Measurements from ENCODE around the gene PGBD5. TPM values are rescaled to one million over a fixed set of nuclear protein-coding genes. Genes with fewer than 3 reads are reported as not detected.
"Not testable (repeated sequence)": the region's sequence is repeated elsewhere in the genome, so short reads cannot be mapped to it uniquely, and the experiment has no call there.

PGBD5 gene, protein sequence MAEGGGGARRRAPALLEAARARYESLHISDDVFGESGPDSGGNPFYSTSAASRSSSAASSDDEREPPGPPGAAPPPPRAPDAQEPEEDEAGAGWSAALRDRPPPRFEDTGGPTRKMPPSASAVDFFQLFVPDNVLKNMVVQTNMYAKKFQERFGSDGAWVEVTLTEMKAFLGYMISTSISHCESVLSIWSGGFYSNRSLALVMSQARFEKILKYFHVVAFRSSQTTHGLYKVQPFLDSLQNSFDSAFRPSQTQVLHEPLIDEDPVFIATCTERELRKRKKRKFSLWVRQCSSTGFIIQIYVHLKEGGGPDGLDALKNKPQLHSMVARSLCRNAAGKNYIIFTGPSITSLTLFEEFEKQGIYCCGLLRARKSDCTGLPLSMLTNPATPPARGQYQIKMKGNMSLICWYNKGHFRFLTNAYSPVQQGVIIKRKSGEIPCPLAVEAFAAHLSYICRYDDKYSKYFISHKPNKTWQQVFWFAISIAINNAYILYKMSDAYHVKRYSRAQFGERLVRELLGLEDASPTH
- not detected in 2 replicates for total RNA-seq (ENCODE audit: low replicate concordance)

- TF ChIP-seq, protein P1, sequence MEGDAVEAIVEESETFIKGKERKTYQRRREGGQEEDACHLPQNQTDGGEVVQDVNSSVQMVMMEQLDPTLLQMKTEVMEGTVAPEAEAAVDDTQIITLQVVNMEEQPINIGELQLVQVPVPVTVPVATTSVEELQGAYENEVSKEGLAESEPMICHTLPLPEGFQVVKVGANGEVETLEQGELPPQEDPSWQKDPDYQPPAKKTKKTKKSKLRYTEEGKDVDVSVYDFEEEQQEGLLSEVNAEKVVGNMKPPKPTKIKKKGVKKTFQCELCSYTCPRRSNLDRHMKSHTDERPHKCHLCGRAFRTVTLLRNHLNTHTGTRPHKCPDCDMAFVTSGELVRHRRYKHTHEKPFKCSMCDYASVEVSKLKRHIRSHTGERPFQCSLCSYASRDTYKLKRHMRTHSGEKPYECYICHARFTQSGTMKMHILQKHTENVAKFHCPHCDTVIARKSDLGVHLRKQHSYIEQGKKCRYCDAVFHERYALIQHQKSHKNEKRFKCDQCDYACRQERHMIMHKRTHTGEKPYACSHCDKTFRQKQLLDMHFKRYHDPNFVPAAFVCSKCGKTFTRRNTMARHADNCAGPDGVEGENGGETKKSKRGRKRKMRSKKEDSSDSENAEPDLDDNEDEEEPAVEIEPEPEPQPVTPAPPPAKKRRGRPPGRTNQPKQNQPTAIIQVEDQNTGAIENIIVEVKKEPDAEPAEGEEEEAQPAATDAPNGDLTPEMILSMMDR (IDR thresholded peaks at IDR 0.05; ENCODE audit: insufficient read depth, low read length) = no peak
- peak within 1 kb of the TSS; percentile 56 for H3K4me3 ChIP-seq (ENCODE audit: low read depth, low read length)
- DNase-seq (ENCODE audit: low read depth) = peak; percentile 37
Measured at GRCh38 chr1:230426246-230427093, at the start of gene PGBD5. Gene PGBD5 (minus strand): TSS chr1:230426332. CDS start chr1:230425928, 404 bp downstream.

DNA sequence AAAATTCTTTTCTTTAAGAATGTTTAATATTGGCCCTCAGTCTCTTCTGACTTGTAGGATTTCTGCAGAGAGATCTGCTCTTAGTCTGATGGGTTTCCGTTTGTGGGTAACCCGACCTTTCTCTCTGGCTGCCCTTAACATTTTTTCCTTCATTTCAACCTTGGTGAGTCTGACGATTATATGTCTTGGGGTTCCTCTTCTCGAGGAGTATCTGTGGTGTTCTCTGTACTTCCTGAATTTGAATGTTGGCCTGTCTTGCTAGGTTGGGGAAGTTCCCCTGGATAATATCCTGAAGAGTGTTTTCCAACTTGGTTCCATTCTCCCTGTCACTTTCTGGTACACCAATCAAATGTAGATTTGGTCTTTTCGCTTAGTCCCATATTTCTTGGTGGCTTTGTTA lies 48.8 kb upstream of the PGBD5 start:
- not testable (repeated sequence) for H3K4me3 ChIP-seq (ENCODE audit: low read depth, low read length); DNase-seq (ENCODE audit: low read depth)

- DNase-seq (ENCODE audit: low read depth); H3K4me3 ChIP-seq (ENCODE audit: low read depth, low read length): not testable (repeated sequence)
Measured at GRCh38 chr1:230470750-230471149, 44.6 kb upstream of the PGBD5 start.

DNA sequence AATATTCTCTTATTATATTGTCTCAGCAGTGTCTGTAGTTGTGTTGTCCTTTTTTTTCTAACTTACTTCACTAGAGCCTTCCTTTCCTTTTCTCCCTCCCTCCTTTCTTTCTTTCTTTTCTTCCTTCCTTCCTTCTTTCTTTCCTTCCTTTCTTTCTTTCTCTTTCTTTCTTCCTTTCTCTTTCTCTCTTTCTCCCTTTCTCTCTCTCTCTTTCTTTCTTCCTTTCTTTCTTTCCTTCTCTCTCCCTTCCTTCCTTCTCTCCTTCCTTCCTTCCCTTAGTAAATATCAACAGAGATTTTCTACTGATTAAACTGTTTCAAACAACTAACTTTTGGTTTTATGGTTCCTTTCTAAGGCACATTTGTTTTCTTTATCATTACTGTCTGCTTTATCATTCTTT lies 43.1 kb upstream of the PGBD5 start:
- TF ChIP-seq, protein P1 (IDR thresholded peaks at IDR 0.05; ENCODE audit: insufficient read depth, low read length) = no peak
- DNase-seq (ENCODE audit: low read depth) = no peak
- no peak overlapping the region for H3K4me3 ChIP-seq (ENCODE audit: low read depth, low read length)

DNA sequence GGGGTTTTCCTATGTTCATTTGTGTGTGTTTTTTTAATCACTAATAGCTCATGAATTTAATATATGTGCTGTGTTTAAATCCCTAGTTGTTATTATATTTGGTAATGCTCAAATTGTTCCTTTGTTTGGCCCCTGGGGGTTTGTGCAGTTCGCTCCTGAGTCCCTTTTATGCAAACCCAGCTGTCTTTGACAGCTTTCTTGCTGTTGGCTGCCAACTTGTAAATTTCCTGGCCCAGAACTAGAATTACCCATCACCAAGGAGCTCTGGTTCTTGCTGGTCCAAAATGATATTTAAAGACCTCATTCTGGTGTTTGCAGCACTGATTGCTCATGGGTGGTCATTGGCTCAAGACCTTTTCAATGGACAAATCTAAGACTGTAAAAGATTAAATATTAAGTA lies 39.6 kb upstream of the PGBD5 start:
- no peak for DNase-seq (ENCODE audit: low read depth)
- TF ChIP-seq, protein P1 (IDR thresholded peaks at IDR 0.05; ENCODE audit: insufficient read depth, low read length) = no peak
- no peak overlapping the region for H3K4me3 ChIP-seq (ENCODE audit: low read depth, low read length)

GRCh38 chr1:230464671-230465070 lies 38.5 kb upstream of the PGBD5 start:
- TF ChIP-seq, protein P1 (IDR thresholded peaks at IDR 0.05; ENCODE audit: insufficient read depth, low read length) = no peak
- no peak overlapping the region for H3K4me3 ChIP-seq (ENCODE audit: low read depth, low read length)
- DNase-seq (ENCODE audit: low read depth) = no peak

GRCh38 chr1:230463760-230464159 lies 37.6 kb upstream of the PGBD5 start:
- TF ChIP-seq, protein P1 (IDR thresholded peaks at IDR 0.05; ENCODE audit: insufficient read depth, low read length) = no peak
- H3K4me3 ChIP-seq (ENCODE audit: low read depth, low read length) = no peak overlapping the region
- DNase-seq (ENCODE audit: low read depth) = no peak

Measured in fibroblast of the aortic adventitia (primary cell).